Activated CD4-positive, alpha-beta T cell treated with anti-CD3 and anti-CD28 coated beads, Interleukin-2, amount 50 U/mL, for 24 hours (primary cell): Measurements from ENCODE around the gene CCL2.
"Not testable (repeated sequence)": the region's sequence is repeated elsewhere in the genome, so short reads cannot be mapped to it uniquely, and the experiment has no call there.

Experiments used
- DNase-seq, 2 donors: peaks; one replicate each; pipeline ENCODE4 v3.0.0-alpha.2; 2020; ENCODE audit warnings: low read depth in 1 of 2, low spot score in 1 of 2

Gene CCL2

DNA sequence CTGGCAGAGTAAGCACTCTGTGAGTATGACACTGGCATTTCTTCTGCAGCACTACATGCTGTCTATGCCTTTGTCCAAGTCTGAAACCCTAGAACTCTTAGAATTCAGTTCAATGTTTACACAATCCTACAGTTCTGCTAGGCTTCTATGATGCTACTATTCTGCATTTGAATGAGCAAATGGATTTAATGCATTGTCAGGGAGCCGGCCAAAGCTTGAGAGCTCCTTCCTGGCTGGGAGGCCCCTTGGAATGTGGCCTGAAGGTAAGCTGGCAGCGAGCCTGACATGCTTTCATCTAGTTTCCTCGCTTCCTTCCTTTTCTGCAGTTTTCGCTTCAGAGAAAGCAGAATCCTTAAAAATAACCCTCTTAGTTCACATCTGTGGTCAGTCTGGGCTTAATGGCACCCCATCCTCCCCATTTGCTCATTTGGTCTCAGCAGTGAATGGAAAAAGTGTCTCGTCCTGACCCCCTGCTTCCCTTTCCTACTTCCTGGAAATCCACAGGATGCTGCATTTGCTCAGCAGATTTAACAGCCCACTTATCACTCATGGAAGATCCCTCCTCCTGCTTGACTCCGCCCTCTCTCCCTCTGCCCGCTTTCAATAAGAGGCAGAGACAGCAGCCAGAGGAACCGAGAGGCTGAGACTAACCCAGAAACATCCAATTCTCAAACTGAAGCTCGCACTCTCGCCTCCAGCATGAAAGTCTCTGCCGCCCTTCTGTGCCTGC, at the start of gene CCL2:
TSS of gene CCL2 (plus strand) at position 635 of the 730 bp plus-strand sequence. CDS start at position 700, 65 bp downstream.
- no peak for DNase-seq

DNA sequence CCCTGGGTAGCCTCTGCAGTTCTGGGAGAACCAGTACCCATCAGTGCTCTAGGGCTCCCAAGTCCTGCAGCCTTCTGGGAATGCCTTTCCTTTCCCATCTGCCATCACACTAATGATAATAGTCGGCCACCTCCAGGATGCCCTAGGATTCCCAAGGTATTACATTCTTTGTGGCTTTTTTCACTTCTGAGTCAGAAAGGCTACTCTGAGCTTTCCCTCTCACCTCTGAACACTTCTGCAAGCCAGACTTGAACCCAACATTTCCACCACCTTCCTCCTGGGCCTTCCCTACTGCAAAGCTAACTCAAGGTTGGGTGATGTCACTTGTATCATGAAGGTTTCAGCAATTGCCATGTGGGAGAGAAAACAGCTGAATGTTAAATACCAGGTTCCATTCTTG, 49.7 kb upstream of the CCL2 start:
- DNase-seq: no peak

DNA sequence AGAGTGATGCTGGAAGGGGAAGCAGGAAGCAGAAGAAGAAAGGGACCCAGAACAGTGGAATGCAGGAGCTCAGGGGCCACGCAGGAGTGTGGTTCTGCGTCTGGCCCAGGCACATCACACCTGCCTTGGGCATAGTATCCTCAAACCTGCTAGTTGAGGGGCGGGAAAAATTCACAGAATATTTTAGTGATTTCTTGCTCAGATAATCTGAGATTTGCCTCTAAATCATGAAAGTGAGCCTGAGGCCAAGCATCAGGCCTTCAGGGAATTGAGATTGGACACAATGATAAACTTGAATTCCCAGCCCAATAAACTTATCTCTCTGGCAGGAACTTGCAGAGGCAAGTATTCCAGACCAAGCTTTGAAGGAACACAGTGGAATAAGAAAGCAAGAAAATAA, 48.5 kb upstream of the CCL2 start:
- no peak for DNase-seq

DNA sequence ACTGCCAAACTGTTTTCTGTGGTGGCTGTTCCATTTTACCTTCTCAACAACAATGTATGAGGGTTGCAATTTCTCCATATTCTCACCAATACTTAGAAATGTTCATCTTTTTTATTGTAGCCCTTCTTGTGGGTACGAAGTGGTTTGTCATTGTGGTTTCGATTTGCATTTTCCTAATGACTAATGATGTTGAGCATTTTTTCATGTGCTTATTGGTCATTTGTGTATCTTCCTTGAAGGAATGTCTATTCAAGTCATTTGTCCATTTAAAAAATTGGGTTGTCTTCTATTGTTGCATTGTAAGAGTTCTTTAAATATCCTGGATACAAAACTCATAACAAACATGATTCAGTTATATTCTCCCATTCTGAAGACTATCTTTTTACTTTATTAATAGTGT, 47.5 kb upstream of the CCL2 start:
- DNase-seq: no peak

DNA sequence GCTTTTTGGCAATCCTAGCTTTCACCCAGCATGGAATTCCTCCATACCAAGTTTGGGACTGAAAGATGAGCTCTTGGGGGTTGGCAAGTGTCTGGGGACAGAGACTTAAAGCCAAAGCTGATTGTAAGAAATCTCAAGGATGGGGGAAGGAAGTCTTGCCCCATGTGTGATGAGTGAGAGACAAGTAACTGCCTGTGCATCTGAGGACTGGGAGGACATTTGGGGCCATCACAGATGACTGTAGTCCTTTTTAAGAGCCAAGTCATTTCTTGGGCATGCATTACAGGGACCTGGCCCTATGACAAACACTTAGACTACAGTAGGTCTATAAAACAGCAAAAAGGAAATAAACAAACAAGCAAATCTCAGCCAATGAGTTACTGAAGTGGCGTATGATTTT, 36.3 kb upstream of the CCL2 start:
- no peak for DNase-seq

DNA sequence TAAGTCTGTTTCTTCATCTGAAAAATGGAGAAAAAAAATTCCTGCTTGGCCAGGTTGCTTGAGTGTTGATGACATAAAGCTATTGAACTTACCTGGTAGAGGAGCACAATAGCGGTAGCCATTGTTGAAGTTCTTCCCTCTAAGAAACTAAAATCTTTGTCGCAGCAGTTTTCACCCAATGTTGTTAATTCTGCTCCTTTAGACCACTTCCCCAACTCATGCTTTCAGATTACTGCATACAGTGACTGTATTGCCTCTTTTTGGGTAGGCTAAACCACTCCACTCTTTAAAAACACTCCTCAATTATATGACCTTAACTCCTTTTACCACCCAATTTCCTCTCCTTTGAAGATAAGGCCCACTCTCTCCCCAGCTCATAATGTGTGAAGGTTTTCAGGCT, 35.7 kb upstream of the CCL2 start:
- DNase-seq: no peak

DNA sequence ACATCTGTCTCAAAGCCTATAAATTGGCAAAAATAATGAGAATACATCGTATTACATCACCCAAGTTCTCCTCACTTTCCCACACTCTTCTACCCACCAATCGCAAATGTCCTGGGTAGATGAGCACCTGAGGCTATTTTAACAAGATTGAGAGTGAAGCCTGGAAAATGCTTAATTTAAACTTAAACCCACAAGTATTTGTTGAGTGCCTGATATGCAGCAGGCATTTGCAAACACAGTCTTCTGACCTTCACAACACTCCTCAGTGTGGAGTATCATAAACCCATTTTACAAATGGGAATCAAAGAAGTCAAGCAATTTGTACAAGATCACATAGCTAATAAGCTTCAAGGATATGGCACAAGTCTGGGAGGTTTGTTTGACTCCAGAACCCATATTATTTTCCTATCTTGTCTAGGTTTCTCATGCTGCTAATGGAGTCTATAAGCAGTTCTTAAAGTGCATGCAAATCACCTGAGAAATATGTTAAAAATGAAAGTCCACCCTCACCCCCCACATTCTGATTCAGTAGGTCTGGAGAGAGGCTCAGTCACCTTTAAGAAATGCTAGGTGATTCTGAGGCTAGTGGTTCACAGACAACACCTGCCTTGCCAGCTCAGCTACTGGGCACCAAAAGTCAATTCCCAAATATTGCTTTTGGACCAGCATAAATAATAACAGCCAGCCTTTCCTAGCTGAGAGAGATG, 34.9 kb upstream of the CCL2 start:
- DNase-seq: no peak

DNA sequence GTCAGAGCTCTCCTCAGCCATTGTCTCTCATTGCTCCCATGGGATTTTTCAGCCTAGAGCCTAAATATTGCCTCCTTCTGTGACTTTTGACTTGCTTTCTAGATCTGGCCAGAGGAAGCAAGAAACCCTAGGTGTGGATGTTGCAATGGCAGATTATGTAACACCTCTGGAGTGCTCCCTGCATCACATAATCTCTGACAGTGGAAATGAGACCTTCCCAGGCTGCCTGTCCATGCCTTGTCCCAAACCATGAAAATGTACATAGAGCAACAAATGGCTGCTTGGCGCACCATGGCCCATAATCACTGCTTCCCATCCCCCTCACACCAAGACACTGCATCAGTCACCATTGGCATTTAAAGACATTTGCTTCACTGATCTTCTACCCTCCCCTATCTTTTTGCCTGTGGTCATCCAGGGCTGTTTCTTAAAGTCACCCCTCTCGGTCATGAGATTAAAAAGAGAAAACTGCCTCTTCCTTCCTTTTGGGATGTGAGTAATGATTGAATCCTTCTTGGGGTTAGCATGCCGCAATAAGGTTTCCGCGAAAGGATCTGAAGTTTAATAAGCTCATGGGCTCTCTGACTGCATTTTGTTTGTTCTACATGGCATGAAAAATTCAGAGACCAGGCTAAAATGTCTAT, 34.2 kb upstream of the CCL2 start:
- DNase-seq: no peak

DNA sequence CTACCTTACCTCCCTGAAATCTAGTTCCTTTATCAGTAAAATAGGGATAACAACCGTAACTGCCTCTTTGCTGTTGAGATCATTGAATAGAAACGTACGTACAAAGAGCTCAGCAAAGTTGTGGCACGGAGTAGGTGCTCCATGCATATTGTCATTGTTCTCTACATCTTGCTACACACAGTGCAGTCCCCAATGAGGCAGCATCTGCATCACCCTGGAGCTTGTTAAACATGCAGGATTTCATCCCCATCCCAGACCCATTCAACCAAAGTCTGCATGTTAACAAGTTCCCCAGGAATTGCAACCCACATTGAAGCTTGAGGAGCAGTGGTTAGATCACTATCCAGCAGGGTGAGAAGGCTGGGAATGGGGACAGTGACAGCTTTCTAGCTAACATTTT, 33.7 kb upstream of the CCL2 start:
- no peak for DNase-seq

DNA sequence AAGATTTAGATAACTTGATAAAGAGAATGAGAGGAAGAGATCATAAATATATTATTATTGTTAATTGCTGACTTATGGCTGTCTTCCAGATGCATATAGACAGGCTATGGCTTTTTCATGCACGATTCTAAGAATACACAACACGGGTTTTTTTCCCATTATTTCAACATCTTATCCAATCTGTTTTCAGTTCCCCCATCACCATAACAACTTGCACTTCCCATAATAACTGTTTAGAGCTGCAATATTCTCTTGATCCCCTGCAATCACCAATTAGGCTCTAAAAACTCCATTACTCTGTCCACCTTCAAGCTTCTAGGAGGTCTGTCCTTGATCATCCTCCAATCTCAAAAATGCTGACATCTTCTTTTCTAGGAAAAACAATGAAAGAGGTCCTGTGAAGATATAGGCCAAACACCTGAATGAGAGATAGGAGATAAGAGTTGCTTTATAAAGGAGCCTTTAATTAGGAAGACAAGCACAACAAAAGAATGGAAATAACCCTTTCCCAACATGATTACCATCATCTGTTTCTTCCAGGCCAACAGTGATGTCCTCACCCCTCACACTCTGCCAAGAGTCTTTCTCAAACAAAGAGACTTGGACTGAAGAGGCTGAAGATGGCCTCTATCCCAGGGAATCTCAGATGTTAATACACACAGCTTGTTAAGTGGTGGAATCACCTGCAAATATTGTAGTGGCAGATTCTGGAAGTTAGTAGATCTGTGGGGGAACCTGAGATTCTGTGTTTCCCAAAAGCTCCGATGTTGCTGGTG, 32.2 kb upstream of the CCL2 start:
- no peak for DNase-seq

DNA sequence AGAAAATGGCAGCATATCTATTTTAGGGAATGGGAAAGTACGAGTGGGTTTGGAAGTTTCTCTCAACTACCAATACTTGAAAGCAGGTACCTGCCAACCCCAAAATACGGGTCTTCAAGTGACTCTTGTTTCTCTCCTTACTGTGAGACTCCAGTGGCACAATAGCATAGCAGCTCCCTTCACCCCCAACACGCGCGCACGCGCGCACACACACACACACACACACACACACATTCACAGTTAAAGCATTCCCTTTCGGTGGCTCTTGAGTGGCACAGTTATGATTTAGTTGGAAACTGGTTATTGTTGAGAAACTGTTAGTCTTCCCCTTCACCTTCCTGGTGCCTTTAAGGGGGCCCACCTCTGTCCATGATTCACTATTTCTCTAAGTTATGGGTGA, 30.0 kb upstream of the CCL2 start:
- no peak for DNase-seq

DNA sequence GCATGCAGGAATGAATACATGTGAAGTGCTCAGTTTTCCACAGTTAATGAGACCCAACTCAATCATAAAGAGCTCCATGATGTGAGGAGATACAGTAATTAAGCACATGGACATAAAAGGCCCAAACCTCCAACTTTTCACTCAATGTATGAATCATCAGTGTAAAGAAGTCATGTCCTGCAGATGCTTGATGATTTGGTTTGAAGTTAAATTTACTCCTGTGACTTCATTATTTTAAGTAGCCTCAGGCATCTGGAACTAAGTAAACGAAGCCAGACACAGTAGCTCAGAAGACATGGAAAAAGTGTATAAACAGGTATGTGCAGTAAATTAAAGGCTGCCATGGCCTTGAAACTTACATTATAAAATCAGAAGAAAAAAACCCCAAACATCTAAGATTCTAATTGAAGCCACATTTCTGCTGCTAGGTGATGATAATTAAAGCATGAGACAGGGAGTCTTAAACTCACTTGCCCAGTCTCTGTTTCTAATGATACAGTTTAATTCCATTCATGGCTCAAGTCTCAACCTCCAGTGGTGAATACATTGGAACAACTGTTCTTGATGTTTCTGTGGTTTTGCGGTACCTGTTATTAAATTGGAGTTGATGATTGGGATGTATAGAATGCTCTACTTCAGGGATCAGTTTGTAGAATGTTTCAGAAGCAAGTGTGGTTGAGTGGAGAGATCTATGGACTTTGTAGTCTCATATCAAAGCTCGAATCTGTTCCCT, 28.9 kb upstream of the CCL2 start:
- DNase-seq: no peak

DNA sequence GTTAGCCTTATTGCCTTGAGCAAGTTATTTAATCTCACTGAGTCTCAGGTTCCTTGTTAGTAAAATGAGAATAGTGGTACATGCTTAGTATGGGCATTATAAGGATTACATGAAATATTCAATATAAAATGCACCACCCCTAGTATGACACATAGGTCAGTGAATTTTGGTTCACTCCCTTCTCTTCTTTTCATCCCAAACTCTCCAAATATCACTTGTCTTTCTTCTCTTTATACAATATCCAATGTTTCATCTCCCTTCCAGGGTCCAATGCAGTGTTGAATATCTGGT, 28.4 kb upstream of the CCL2 start:
- no peak for DNase-seq

DNA sequence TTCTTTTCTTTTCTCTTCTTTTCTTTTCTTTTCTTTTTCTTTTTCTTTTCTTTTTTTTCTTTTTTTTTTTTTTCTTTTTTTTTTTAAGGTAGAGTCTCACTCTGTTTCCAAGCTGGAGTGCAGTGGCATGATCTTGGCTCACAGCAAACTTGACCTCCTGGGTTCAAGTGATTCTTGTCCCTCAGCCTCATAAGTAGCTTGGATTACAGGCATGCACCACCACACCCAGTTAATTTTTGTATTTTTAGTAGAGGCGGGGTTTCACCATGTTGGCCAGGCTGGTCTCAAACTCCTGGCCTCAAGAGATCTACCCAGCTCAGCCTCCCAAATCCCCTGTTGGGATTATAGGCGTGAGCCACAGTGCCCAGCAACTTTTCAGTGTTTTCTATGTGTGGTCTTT, 27.8 kb upstream of the CCL2 start:
- DNase-seq: not testable (repeated sequence)

DNA sequence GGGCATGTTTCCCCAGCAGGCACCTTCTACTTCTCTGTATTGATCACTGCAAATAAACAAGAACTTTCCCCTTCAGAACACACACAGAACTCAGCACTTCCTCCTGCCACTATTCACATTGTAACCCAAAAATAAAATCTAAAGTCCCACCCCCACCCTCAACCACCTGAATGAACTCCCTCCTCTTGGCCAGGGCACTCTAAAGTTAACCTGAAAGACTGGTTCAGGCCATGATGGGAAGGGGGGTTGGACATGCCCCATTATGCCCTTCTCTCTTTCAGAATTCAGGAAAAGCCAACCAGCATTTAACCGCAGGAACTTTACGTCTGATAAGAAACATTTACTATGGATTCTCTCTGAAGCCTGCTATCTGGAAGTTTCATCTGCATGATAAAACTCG, 27.4 kb upstream of the CCL2 start:
- no peak for DNase-seq

DNA sequence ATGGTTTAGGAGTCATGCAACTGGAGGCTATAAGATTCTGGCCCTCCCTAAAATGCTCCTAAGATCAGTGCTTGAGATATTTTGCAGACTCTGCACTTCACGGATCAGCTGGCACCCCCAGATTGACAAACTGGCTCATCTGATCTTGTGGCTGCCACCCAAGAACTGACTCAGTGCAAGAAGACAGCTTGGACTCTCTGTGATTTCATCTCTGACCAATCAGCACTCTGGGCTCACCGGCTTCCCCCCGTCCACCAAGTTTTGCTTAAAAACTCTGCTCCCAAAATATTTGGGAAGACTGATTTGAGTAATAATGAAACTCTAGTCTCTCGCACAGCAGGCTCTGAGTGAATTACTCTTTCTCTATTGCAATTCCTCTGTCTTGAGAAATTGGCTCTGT, 26.3 kb upstream of the CCL2 start:
- DNase-seq: no peak

DNA sequence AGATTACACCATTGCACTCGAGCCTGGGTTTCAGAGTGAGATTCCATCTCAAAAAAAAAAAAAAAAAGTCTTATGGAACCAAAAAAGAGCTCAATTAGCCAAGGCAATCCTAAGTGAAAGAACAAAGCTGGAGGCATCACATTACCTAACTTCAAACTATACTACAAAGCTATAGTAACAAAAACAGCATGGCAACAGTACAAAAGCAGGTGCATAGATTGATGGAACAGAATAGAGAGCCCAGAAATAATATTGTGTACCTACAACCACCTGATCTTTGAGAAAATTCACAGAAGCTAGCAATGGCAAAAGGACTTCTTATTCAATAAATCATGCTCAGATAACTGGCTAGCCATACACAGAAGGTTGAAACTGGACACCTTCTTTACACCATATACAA, 24.7 kb upstream of the CCL2 start:
- no peak for DNase-seq

DNA sequence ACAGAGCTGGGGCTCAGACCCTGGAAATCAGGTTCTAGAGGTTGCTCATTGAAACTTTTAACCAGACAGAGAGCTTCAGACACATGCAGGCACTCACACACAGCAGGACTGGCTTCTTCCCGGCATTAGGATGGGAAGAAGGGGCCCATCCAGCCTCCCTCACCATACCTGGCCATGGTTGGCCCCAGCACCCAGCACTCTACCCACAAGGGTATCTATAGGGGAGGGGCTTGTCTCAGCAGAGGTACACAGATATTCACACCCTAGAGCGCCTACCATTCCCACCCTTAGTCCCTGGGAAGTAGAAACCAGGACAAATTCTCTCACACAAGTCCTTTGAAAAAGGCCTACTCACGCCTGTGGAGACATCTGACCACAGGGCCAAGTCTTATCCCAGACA, 20.5 kb upstream of the CCL2 start:
- DNase-seq: no peak

DNA sequence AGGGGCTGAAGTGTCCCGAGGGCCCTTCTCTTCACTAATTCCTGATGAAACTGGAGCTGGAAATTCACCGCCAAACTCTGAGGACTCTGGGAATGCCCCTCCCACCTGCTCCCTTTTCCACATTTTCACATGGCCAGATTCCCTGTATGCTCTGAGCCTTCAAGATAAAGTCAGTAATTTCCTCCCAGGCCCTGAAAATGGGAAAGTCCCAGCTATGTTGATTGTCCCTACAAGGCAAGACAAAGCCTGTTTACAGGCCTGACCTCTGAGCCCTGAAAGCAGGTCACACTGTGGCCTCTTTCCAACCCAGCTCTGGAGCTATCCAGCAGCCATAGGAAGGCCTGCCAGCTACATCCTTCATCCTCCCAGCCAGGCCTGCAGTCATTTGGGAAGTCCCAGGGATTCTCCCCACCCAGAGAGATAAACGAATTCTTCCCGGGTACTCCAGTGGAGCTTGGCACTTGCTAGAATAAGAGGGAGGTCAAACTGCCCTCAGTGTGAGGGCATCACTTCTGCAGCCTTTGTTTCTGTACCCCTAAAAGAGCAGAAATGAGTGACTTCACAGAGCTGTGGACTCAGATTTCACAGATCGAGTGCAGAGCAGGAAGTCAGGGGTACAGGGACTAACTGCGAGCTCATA, 19.6 kb upstream of the CCL2 start:
- DNase-seq: no peak

DNA sequence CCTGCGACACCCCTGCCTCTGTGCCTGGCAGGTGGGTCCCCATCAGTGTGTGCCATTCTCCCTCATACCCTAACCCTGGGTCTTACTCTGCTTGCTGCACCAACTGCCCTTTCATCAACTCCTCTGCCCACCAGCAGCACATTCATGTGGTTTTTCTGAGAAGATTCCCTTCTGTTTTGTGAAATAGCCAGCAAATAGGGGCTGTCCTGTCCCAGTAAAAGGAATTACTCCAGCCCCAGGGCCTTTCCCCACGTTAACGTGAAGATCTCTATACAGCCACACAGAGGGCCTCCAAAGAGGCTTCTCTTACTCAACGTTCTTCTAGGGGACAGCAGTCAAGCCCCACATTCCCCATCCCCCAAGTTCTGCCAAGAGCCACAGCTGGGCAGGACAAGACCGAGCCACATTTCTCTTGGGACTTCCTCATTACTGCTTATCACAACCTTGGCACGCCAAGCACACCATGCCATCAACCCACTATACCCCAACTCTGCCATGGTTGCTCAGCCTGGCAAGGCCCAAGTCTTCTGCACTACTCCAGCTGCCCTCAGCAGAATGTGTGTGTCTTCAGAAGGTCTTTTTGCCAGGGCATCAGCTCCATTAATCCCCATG, 18.7 kb upstream of the CCL2 start:
- DNase-seq: no peak
